IPS DF 6.9 (cell line): Measurements from ENCODE around the gene KLK14.

Experiments used
- DNase-seq: peaks from one replicate; pipeline ENCODE4 v3.0.0-alpha.2; 2013; ENCODE audit warnings: low read depth, low spot score
- H3K27ac ChIP-seq: one replicate; pipeline ENCODE4 v1.5.1; 2013; ENCODE audit warnings: low read length, control low read depth
- H3K27me3 ChIP-seq: 2 replicates; pipeline ENCODE4 v1.6.1; 2013; ENCODE audit warnings: mild to moderate bottlenecking, low read length; ENCODE audit not compliant: control insufficient read depth, insufficient read depth
- H3K36me3 ChIP-seq: 2 replicates; pipeline ENCODE4 v1.6.1; 2013; ENCODE audit warnings: low read length; ENCODE audit not compliant: control insufficient read depth, insufficient read depth
- H3K4me1 ChIP-seq: 2 replicates; pipeline ENCODE4 v1.6.1; 2013; ENCODE audit warnings: low read length; ENCODE audit not compliant: control insufficient read depth, insufficient read depth
- H3K4me3 ChIP-seq: 2 replicates; pipeline ENCODE4 v1.5.1; 2013; ENCODE audit warnings: mild to moderate bottlenecking, low read length
- H3K9me3 ChIP-seq: 2 replicates; pipeline ENCODE4 v1.6.1; 2013; ENCODE audit warnings: low read length, inconsistent platforms; ENCODE audit not compliant: control insufficient read depth, insufficient read depth
- WGBS: extraction: QIAGEN DNeasy Blood & Tissue Kit; methylation state at CpG from one replicate; pipeline ENCODE4 v1.1.7; 2013; ENCODE audit warnings: mixed read lengths, missing lambda C conversion rate; ENCODE audit not compliant: insufficient read length, insufficient coverage; 5-methylcytosine and 5-hydroxymethylcytosine counted together

KLK14 gene

GRCh38 chr19:51123381-51123800 lies 40.7 kb upstream of the KLK14 start:
- H3K36me3 ChIP-seq, result no peaks in the 10 kb centered on the region
- H3K4me3 ChIP-seq, result no peak overlapping the region
- no peak overlapping the region for H3K27ac ChIP-seq
- H3K27me3 ChIP-seq, result no peaks in the 10 kb centered on the region
- H3K4me1 ChIP-seq, result no peaks in the 10 kb centered on the region
- no peak for DNase-seq
- H3K9me3 ChIP-seq, result no peaks in the 10 kb centered on the region
- WGBS, result no CpG with 5 or more reads among the region's 6 CpGs

- no peaks in the 10 kb centered on the region for H3K4me1 ChIP-seq
- no peak for DNase-seq
- WGBS, result no CpG with 5 or more reads among the region's 22 CpGs
- no peak overlapping the region for H3K4me3 ChIP-seq
- H3K27ac ChIP-seq, result no peak overlapping the region
- no peaks in the 10 kb centered on the region for H3K27me3 ChIP-seq
- H3K36me3 ChIP-seq, result no peaks in the 10 kb centered on the region
- no peaks in the 10 kb centered on the region for H3K9me3 ChIP-seq
These were observed 39.7 kb upstream of the KLK14 start for GRCh38 chr19:51122112-51122981.

GRCh38 chr19:51121257-51121656 lies 38.6 kb upstream of the KLK14 start:
- Histone ChIP-seq H3K36me3 (no peaks in the 10 kb centered on the region), H3K27ac (no peak overlapping the region), H3K4me1 (no peaks in the 10 kb centered on the region), H3K9me3 (no peaks in the 10 kb centered on the region), H3K27me3 (no peaks in the 10 kb centered on the region), H3K4me3 (no peak overlapping the region)
- no peak for DNase-seq
- WGBS, result no CpG with 5 or more reads among the region's 8 CpGs

GRCh38 chr19:51120160-51120559 lies 37.5 kb upstream of the KLK14 start:
- no CpG with 5 or more reads among the region's 6 CpGs for WGBS
- H3K4me1 ChIP-seq, result no peaks in the 10 kb centered on the region
- H3K27ac ChIP-seq, result no peak overlapping the region
- no peak for DNase-seq
- H3K4me3 ChIP-seq, result no peak overlapping the region
- no peaks in the 10 kb centered on the region for H3K27me3 ChIP-seq
- no peaks in the 10 kb centered on the region for H3K9me3 ChIP-seq
- no peaks in the 10 kb centered on the region for H3K36me3 ChIP-seq

GRCh38 chr19:51119611-51120010 lies 36.9 kb upstream of the KLK14 start:
- H3K27me3 ChIP-seq, result no peaks in the 10 kb centered on the region
- H3K27ac ChIP-seq, result no peak overlapping the region
- no peaks in the 10 kb centered on the region for H3K9me3 ChIP-seq
- H3K4me1 ChIP-seq, result no peaks in the 10 kb centered on the region
- H3K4me3 ChIP-seq, result no peak overlapping the region
- DNase-seq, result no peak
- WGBS, result no CpG with 5 or more reads among the region's 6 CpGs
- H3K36me3 ChIP-seq, result no peaks in the 10 kb centered on the region

- no peaks in the 10 kb centered on the region for H3K36me3 ChIP-seq
- no peak for DNase-seq
- H3K4me1 ChIP-seq, result no peaks in the 10 kb centered on the region
- H3K27me3 ChIP-seq, result no peaks in the 10 kb centered on the region
- no peak overlapping the region for H3K27ac ChIP-seq
- no CpG with 5 or more reads among the region's 4 CpGs for WGBS
- H3K9me3 ChIP-seq, result no peaks in the 10 kb centered on the region
- no peak overlapping the region for H3K4me3 ChIP-seq
These were observed 36.4 kb upstream of the KLK14 start for GRCh38 chr19:51119101-51119500.

- no peak overlapping the region for H3K4me3 ChIP-seq
- no peaks in the 10 kb centered on the region for H3K27me3 ChIP-seq
- no CpG with 5 or more reads among the region's 6 CpGs for WGBS
- no peaks in the 10 kb centered on the region for H3K9me3 ChIP-seq
- no peak for DNase-seq
- H3K4me1 ChIP-seq, result no peaks in the 10 kb centered on the region
- no peak overlapping the region for H3K27ac ChIP-seq
- no peaks in the 10 kb centered on the region for H3K36me3 ChIP-seq
These were observed 34.1 kb upstream of the KLK14 start for GRCh38 chr19:51116736-51117286.

- no peak overlapping the region for H3K27ac ChIP-seq
- DNase-seq, result no peak
- no peaks in the 10 kb centered on the region for H3K27me3 ChIP-seq
- H3K9me3 ChIP-seq, result no peaks in the 10 kb centered on the region
- H3K36me3 ChIP-seq, result no peaks in the 10 kb centered on the region
- no peaks in the 10 kb centered on the region for H3K4me1 ChIP-seq
- no CpG with 5 or more reads among the region's 6 CpGs for WGBS
- no peak overlapping the region for H3K4me3 ChIP-seq
These were observed 31.5 kb upstream of the KLK14 start for GRCh38 chr19:51114087-51114729.

- Histone ChIP-seq H3K27ac (no peak overlapping the region), H3K4me1 (peaks cover 1% of the 10 kb centered on the region; the same call in 1 of the 2 replicates), H3K27me3 (no peaks in the 10 kb centered on the region), H3K4me3 (no peak overlapping the region), H3K9me3 (no peaks in the 10 kb centered on the region), H3K36me3 (no peaks in the 10 kb centered on the region)
- WGBS, result no CpG with 5 or more reads among the region's 6 CpGs
- no peak for DNase-seq
These were observed 28.9 kb upstream of the KLK14 start for GRCh38 chr19:51111606-51112005.

GRCh38 chr19:51110666-51110971 lies 27.9 kb upstream of the KLK14 start:
- no peaks in the 10 kb centered on the region for H3K36me3 ChIP-seq
- H3K4me3 ChIP-seq, result no peak overlapping the region
- WGBS, result no CpG with 5 or more reads among the region's 1 CpG
- DNase-seq, result no peak
- H3K9me3 ChIP-seq, result no peaks in the 10 kb centered on the region
- no peaks in the 10 kb centered on the region for H3K27me3 ChIP-seq
- H3K4me1 ChIP-seq, result peaks cover 1% of the 10 kb centered on the region; the same call in 1 of the 2 replicates
- H3K27ac ChIP-seq, result no peak overlapping the region
